Transverse colon (tissue), 4 donors: ENCODE data around the gene TUT4.

Experiments
- CTCF ChIP-seq, 5 experiments: fragments of 200-600 bp in 3 of 5; fragments of 450-650 bp in 2 of 5; sonication (generic) in 3 of 5; IDR thresholded peaks; 1 replicate in 2 of 5; 2 replicates in 3 of 5; pipeline ENCODE4 v1.5.1; 2016 to 2017; ENCODE audit warnings: antibody characterized with exemption in 5 of 5, inconsistent platforms in 3 of 5, mild to moderate bottlenecking in 2 of 5, moderate library complexity in 1 of 5
- POLR2A ChIP-seq: fragments of 450-650 bp; IDR thresholded peaks from one replicate; pipeline ENCODE4 v1.6.1; 2016; ENCODE audit warnings: antibody characterized with exemption, mild to moderate bottlenecking, moderate library complexity
- POLR2AphosphoS5 ChIP-seq, 3 donors: sonication (generic); formaldehyde crosslinking; IDR thresholded peaks; one replicate each; pipeline ENCODE4 v1.6.1; 2016; ENCODE audit warnings: antibody characterized with exemption in 3 of 3

- no peak for TF ChIP-seq POLR2A
- TF ChIP-seq CTCF (IDR thresholded peaks at IDR 0.05): no peak
- TF ChIP-seq POLR2AphosphoS5 (IDR thresholded peaks at IDR 0.05): no peak
Observed at GRCh38 chr1:52439976-52440375, 112.9 kb downstream of the TUT4 start.
